Measurements from ENCODE around the gene WNK3.
"Not testable (repeated sequence)": the region's sequence is repeated elsewhere in the genome, so short reads cannot be mapped to it uniquely, and the experiment has no call there.

Gene WNK3

GRCh38 chrX:54357414-54358377 is at the start of gene WNK3:
WNK3 (minus strand) TSS chrX:54358046.
- DNase-seq = peak; percentile 84

GRCh38 chrX:54407266-54407665 is 49.4 kb upstream of the WNK3 start:
- DNase-seq = no peak

- no peak for DNase-seq
These were observed 39.3 kb upstream of the WNK3 start for GRCh38 chrX:54397113-54397512.

- no peak for DNase-seq
These were observed 28.5 kb upstream of the WNK3 start for GRCh38 chrX:54386314-54386713.

- DNase-seq = not testable (repeated sequence)
These were observed 26.8 kb upstream of the WNK3 start for GRCh38 chrX:54384661-54385060.

- DNase-seq = no peak
These were observed 1.6 kb upstream of the WNK3 start for GRCh38 chrX:54359408-54359807.

GRCh38 chrX:54358424-54359211 is 772 bp upstream of the WNK3 start:
- peak; percentile 78 for DNase-seq

- DNase-seq = no peak
These were observed 5.2 kb downstream of the WNK3 start for GRCh38 chrX:54352677-54353076.

- DNase-seq = not testable (repeated sequence)
These were observed 20.5 kb downstream of the WNK3 start for GRCh38 chrX:54337383-54337782.

- no peak for DNase-seq
These were observed 32.8 kb downstream of the WNK3 start for GRCh38 chrX:54325077-54325476.

GRCh38 chrX:54320067-54320466 is 37.8 kb downstream of the WNK3 start:
- no peak for DNase-seq

GRCh38 chrX:54306379-54306778 is 51.5 kb downstream of the WNK3 start:
- no peak for DNase-seq

GRCh38 chrX:54301516-54301915 is 56.3 kb downstream of the WNK3 start:
- no peak for DNase-seq

GRCh38 chrX:54294306-54294705 is 63.5 kb downstream of the WNK3 start:
- DNase-seq = no peak

GRCh38 chrX:54292755-54293154 is 65.1 kb downstream of the WNK3 start:
- DNase-seq = no peak

- DNase-seq = no peak
These were observed 66.1 kb downstream of the WNK3 start for GRCh38 chrX:54291758-54292157.

GRCh38 chrX:54288968-54289367 is 68.9 kb downstream of the WNK3 start:
- DNase-seq = no peak

- no peak for DNase-seq
These were observed 69.6 kb downstream of the WNK3 start for GRCh38 chrX:54288277-54288676.

- no peak for DNase-seq
These were observed 76.2 kb downstream of the WNK3 start for GRCh38 chrX:54281676-54282075.

- DNase-seq = no peak
These were observed 77.4 kb downstream of the WNK3 start for GRCh38 chrX:54280466-54280865.

GRCh38 chrX:54271664-54272063 is 86.2 kb downstream of the WNK3 start:
- DNase-seq = no peak

GRCh38 chrX:54248309-54248708 is 109.5 kb downstream of the WNK3 start:
- DNase-seq = peak; percentile 2

GRCh38 chrX:54246866-54247265 is 111.0 kb downstream of the WNK3 start:
- DNase-seq = no peak

GRCh38 chrX:54238588-54238987 is 119.3 kb downstream of the WNK3 start:
- DNase-seq = no peak
